Iris pigment epithelial cell (primary cell): ENCODE measurements around the gene TLCD4.
A peak's percentile ranks its signal among the peaks of the same experiment; 100 is the strongest.

Source experiments
- DNase-seq: peaks from one replicate; pipeline ENCODE4 v3.0.0-alpha.2; 2011; ENCODE audit warnings: low read depth

TLCD4 gene

GRCh38 chr1:95095833-95096217 is 21.3 kb upstream of the TLCD4 start:
- DNase-seq: peak; percentile 30

- DNase-seq: peak; percentile 36
Observed at GRCh38 chr1:95096218-95096841, 20.8 kb upstream of the TLCD4 start.

- no peak for DNase-seq
Observed at GRCh38 chr1:95097426-95097825, 19.7 kb upstream of the TLCD4 start.

GRCh38 chr1:95098196-95098595 is 19.0 kb upstream of the TLCD4 start:
- no peak for DNase-seq

- no peak for DNase-seq
Observed at GRCh38 chr1:95108792-95109191, 8.4 kb upstream of the TLCD4 start.

GRCh38 chr1:95111014-95111413 is 6.1 kb upstream of the TLCD4 start:
- no peak for DNase-seq

GRCh38 chr1:95113684-95114083 is 3.5 kb upstream of the TLCD4 start:
- no peak for DNase-seq

GRCh38 chr1:95115708-95116137 is 1.4 kb upstream of the TLCD4 start:
- no peak for DNase-seq

- DNase-seq: peak; percentile 23
Observed at GRCh38 chr1:95116580-95117206, 462 bp upstream of the TLCD4 start.

GRCh38 chr1:95118067-95118499 is 928 bp downstream of the TLCD4 start:
- no peak for DNase-seq

- no peak for DNase-seq
Observed at GRCh38 chr1:95118710-95119109, 1.6 kb downstream of the TLCD4 start.

GRCh38 chr1:95119273-95119672 is 2.1 kb downstream of the TLCD4 start:
- DNase-seq: no peak

GRCh38 chr1:95122151-95122697 is 5.1 kb downstream of the TLCD4 start:
- DNase-seq: no peak

GRCh38 chr1:95124342-95124741 is 7.2 kb downstream of the TLCD4 start:
- DNase-seq: no peak

GRCh38 chr1:95126366-95126765 is 9.2 kb downstream of the TLCD4 start:
- DNase-seq: no peak

GRCh38 chr1:95126846-95127245 is 9.7 kb downstream of the TLCD4 start:
- DNase-seq: no peak

- DNase-seq: no peak
Observed at GRCh38 chr1:95127380-95127779, 10.2 kb downstream of the TLCD4 start.

GRCh38 chr1:95132762-95133161 is 15.6 kb downstream of the TLCD4 start:
- no peak for DNase-seq

GRCh38 chr1:95133687-95134086 is 16.5 kb downstream of the TLCD4 start:
- DNase-seq: no peak

GRCh38 chr1:95138223-95138622 is 21.1 kb downstream of the TLCD4 start:
- no peak for DNase-seq

GRCh38 chr1:95139039-95139438 is 21.9 kb downstream of the TLCD4 start:
- no peak for DNase-seq

- no peak for DNase-seq
Observed at GRCh38 chr1:95140791-95141190, 23.6 kb downstream of the TLCD4 start.

- DNase-seq: no peak
Observed at GRCh38 chr1:95145493-95145892, 28.3 kb downstream of the TLCD4 start.

GRCh38 chr1:95146637-95147036 is 29.5 kb downstream of the TLCD4 start:
- DNase-seq: no peak
